Activated naive CD4-positive, alpha-beta T cell (primary cell): Measurements from ENCODE around the gene IL4R.
"Not testable (repeated sequence)": the region's sequence is repeated elsewhere in the genome, so short reads cannot be mapped to it uniquely, and the experiment has no call there.

Source experiments
- DNase-seq, 4 experiments: peaks; one replicate each; lab custom pipeline; 2025; lab: John Stamatoyannopoulos, UW

Gene IL4R

GRCh38 chr16:27313422-27314160 lies at the start of gene IL4R:
TSS of gene IL4R (plus strand) at chr16:27313974. CDS start at chr16:27340204, 26,230 bp downstream.
- DNase-seq = peak in 3 of 4 experiments; percentile 31 to 56 (median 54)

DNA sequence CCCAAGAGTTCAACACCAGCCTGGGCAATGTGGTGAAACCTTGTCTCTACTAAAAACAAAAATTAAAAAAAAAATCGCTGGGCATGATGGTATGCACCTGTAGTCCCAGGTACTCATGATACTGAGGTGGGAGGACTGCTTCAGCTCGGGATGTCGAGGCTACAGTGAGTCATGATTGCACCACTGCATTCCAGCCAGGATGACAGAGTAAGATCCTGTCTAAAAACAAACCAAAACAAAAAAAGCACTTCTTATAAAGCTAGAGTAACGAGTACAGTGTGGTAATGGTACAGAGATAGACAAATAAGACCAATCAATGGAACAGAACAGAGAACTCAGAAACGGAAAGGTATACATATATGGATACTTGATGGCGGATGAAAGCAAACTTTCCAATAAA lies 49.6 kb upstream of the IL4R start:
- DNase-seq = no peak

DNA sequence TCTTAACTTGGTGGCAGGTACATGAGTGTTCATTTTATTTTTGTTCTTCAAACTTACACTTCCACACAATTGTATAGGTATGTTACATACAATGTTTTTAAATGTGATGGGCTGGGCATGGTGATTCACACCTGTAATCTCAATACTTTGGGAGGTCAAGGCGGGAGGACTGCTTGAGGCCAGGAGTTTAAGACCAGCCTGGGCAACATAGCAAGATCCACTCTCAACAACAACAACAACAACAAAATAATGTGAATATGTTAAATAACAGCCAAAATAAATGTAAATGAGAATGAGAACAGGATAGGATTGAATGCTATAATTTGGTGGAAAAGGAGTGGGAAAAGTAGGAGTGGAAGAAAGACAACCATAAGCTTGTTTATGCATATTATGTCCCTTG lies 47.8 kb upstream of the IL4R start:
- no peak for DNase-seq

GRCh38 chr16:27267037-27267677 lies 46.6 kb upstream of the IL4R start:
- DNase-seq = no peak

DNA sequence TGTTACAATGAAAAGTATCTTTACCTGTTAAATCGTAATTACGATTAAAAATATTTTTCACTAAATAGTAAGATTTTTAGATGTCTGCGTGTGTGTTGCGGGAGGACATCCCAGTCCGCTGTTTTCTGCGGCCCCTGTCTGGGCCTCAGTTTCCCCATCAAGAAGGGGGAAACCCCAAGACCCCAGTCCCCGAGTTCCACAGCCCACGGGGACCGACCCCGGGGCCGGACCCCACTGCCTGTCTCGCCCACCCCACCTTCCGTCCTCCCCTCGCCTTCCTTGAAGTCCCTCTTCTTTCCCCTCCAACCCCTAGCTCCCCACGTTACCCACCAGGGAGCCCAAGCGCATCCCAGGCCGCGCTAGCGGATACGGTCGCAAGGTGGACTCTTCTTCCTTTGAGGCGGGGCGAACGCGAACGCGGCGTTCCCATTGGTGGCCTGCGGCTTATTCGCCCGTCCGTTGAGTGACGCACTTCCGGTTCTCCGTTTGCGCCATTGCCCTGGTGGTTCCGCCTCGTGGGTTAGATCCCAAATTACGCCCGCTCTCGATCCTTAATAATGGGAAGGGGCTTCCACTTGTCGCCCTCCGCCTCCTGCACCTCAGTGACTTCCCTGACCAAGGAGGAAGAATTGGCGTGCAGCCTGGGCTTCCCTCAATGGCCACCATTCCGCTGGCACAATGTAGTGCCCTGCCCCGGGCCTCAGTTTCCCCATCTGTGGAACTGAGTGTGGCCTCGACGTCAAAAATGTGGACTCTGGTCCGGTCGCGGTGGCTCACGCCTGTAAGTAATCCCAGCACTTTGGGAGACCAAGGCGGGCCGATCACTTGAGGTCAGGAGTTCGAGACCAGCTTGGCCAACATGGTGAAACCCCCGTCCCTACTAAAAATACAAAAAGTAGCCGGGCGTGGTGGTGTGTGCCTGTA lies 45.1 kb upstream of the IL4R start, which contains the start of gene NSMCE1:
TSS of gene NSMCE1 (minus strand) at position 397 of the 924 bp plus-strand sequence. CDS start 11,202 bp downstream, outside the sequence.
- DNase-seq = peak; percentile 80 to 94 (median 90)

- no peak for DNase-seq
These were observed 44.2 kb upstream of the IL4R start for GRCh38 chr16:27269300-27270150.

DNA sequence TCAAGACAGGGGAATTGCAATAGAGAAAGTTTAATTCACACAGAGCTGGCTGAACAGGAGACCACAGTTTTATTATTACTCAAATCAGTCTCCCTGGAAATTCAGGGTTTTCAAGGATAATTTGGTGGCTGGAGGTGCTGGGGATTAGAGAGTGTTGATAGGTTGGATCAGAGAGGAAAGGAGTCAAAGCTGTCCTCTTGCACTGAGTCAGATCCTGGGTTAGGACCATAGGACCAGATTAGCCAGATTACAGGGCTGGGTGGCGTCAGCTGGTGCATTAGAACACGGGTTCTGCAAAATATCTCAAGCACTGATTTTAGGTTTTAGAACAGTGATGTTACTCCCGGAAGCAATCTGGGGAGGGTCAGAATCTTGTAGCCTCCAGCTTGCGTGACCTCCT lies 43.4 kb upstream of the IL4R start:
- DNase-seq = no peak

DNA sequence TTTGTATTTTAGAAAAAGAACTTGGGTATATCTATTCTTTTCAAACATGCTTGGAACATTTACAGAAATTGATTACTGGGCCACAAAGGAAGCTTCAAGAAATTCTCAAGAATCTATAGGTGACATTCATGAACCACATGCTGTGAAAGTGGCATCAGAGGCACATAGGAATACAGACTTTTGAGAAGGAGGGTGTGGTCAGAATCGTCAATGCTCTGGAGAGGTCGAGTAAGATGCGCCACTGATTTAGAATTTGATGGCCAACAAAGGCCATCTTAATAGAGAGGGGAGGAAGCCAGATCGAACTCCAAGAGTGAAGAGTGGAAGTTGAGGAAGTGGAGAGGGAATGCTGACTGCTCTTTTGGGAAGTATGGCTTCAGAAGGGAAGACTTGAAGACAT lies 41.7 kb upstream of the IL4R start:
- no peak for DNase-seq

GRCh38 chr16:27272697-27273096 lies 41.1 kb upstream of the IL4R start:
- DNase-seq = not testable (repeated sequence)

- no peak for DNase-seq
These were observed 40.5 kb upstream of the IL4R start for GRCh38 chr16:27273330-27273669.

GRCh38 chr16:27273670-27274423 lies 39.9 kb upstream of the IL4R start:
- DNase-seq = no peak

GRCh38 chr16:27274424-27274874 lies 39.3 kb upstream of the IL4R start:
- DNase-seq = not testable (repeated sequence)

- no peak for DNase-seq
These were observed 38.4 kb upstream of the IL4R start for GRCh38 chr16:27275394-27275793.

GRCh38 chr16:27281243-27281642 lies 32.5 kb upstream of the IL4R start:
- DNase-seq = no peak

GRCh38 chr16:27284865-27285675 lies 28.7 kb upstream of the IL4R start:
- no peak for DNase-seq

DNA sequence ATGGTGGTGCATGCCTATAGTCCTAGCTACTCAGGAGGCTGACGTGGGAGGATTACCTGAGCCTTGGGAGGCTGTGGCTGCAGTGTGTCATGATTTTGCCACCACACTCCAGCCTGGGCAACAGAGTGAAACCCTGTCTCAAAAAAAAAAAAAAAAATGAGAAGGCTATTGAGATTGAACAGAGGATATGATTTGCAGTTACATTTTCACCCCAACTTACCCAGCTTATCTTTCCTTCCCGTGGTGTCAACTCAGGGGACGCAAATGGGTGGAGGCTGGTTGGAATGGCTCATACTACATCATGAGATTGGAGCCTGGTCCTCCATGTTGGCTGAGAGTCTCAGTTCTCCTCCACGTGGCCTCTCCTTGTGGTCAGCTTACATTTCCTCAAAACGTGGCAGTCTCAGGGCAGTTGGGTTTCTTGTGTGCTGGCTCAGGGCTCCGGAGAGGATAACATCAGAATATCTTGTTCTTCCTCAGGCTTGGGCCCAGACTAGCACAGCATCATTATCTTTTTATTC lies 28.0 kb upstream of the IL4R start:
- DNase-seq = no peak

GRCh38 chr16:27286451-27286850 lies 27.3 kb upstream of the IL4R start:
- no peak for DNase-seq

GRCh38 chr16:27287051-27287811 lies 26.5 kb upstream of the IL4R start:
- DNase-seq = no peak

- no peak for DNase-seq
These were observed 25.9 kb upstream of the IL4R start for GRCh38 chr16:27287887-27288286.
